Measurements from ENCODE around the gene PLEKHG1.

Gene PLEKHG1

DNA sequence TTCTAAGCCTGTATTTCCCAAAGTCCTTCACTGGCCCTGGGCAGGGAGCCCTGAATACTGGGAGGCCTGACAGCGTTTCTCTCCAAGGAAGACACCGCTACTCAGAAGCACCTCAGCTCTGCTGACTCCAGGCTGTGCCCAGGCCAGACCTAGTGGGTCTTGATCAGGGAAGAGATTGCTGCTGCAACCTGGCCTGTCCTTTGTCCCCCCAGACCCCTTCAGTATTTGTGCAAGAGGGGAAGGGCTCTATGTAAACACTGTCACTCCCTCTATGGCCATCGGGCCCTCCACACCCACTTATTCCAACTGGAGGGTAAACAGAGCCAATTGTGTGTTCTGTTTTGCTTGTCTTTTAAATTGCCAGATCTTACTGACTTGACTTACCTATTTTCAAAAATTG is 20.6 kb downstream of the PLEKHG1 start:
- DNase-seq (ENCODE audit: low read depth), result no peak

DNA sequence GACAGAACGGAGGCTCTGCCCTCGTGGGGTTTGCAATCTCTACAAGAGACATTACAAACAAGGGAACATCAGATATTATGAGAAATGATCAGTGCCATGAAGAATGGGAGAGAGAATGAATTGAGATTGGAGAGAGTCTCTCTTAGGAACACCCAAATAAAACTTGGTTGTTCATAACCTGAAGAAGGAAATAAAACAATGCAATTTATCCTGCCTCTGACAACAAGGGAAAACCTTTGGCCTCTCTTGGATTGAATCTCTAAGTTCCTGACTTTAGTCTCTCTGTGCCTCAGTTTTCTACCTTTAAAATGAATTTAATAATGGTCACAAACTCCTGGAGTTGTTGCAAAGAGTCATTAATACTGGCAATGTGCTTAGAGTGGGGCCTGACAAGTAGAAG is 21.1 kb downstream of the PLEKHG1 start:
- no peak for DNase-seq (ENCODE audit: low read depth)

DNA sequence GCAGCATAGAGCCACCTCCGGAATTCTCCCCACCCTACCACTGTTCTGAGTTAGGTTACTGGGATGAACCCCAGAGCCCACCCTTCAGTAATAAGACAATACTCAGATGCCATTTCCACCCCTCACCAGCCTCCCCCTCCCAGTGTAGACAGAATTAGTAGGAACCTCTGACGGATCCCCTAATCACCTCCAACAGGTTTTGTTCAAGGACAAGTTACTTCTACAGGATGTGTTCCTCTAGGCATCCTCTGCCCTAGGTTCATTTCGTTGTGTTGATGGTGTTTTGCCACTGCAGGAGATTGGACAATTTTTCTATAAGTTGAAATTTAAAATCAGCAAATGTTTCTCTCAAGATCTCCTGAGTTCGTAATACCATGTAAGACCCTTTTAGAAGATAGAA is 22.8 kb downstream of the PLEKHG1 start:
- no peak for DNase-seq (ENCODE audit: low read depth)

DNA sequence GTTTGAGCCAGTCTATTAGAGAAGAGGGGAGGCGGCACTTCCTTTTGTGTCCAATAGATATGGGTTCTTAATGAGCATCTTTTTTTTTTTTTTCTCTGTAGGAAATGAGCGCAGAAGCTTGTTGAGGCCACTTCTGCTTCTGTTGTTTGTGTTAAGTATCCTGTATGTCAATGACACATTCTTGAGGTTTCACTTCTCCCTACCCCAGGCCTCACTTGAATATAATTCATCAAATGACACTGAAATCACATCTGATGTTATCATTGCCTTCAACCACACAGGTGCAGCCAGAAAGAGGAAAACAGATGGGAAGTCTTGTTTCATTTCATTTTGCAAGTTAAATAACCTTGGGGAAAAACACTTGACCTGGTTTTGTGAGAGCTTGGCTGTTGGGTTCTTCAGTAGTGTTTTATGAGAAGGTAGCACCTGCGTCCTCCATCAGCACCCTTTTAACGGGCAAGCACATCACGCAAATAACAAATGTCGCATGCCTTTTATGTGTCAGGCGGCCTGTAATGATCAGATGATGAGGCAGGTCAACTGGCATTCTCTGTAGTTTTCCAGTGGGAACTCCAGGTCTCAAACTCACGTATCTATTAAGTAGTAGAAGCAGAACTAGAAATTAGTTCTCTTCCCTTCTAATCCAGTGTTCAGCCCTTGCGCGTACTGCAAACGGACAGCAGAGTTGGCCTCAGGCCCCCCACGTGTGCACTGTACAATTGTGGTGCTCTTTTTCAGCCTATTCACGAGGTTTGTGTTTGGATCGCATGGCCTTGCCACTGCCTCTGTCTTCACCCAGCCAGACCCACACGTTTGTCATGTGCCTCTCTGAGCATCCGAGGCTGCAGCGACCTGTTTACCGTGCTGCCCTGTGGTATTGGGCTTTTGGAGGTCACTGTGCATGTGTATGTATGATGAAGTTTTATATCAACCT is 23.5 kb downstream of the PLEKHG1 start:
- no peak for DNase-seq (ENCODE audit: low read depth)

DNA sequence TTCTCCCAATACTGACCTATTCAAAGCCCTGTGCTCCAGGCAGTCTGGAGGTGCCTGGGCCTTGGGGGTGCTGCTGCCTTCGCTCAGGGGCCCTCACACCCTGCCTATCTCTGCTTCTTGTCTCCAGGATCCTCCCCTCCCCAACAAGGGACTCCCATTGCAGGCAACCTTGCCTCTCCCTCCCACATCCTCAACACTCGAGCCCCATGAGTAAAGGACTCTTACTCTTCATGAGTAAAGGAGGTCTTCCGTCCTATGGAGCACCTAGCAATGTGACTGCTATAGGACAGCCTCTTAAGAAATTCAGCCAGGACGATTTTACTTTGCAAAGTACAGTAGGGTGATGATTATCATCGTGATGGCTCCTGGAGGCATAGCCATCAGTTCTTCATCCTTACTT is 24.5 kb downstream of the PLEKHG1 start:
- DNase-seq (ENCODE audit: low read depth), result no peak

DNA sequence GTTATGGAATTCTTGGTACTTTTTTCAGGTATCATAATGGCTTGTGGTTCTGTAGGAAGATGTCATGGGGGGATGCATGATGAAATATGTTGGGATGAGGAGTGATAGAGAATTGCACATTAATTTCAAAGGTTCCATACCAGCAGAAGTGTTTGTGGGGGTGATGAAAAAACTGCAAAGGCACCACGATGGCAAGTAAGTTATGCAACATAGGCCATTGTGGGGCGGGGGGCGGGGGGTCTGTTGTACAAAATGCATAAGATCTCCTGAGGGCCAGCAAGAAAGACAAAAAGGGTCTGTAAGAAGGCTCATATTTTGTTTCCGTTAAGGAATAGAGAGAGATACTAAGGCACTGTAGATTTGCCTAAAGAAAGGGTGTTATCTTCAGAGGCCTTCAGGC is 26.2 kb downstream of the PLEKHG1 start:
- no peak for DNase-seq (ENCODE audit: low read depth)

DNA sequence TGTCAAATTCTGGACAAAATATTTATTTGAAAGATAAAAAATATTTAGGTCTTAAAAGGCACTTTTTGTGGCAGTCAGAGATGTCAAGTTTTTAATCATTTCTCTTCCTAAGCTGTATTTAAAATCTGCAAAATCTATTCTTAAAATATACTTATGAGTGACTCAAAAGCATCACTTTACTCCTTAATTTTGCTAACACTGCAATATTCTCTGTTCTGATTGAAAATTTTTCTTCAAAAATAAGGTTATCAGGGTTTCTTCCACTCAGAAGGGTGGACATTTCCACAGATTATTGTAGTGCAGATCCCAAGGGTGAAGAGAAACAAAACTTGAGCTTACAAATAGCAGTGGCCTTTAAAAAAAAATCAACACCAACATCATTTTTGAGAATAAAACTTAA is 27.5 kb downstream of the PLEKHG1 start:
- no peak for DNase-seq (ENCODE audit: low read depth)

DNA sequence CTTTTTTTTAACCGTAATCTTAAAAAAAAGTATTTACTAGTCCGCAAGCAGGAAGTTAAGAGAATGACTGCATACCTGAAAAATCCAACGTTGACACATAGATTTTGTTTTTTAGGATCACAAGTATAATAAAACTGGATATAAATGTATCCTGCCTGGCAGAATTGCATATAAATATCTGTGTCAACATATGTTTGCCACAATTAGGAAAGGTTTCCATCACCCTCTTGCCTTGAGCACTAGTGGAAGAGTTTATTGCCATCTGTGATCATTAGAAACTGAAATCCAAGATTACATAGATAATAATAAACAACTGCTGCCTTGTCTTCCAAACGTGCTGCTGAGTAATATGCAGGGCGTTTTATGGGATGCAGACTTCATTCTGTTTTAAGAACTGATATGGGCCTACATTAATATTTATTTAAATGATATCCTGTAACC is 27.9 kb downstream of the PLEKHG1 start:
- no peak for DNase-seq (ENCODE audit: low read depth)

DNA sequence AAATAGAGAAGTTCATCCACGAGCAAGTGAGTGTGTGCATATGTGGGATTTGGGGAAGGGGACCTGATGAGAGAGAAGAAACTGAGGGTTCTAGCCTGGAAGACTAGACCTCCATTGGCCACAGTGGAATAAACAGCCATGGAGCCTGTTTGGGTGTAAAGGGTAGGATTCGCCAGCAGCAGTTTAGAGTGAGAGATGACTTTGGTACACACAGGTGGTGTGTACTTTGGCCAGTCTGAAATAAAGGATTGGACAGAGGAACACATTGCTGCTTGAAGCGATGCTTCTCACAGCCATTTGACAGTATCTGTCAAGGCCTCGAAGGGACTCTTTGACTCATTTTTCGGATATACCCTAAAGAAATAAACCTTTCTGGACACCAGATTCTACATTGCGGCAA is 29.2 kb downstream of the PLEKHG1 start:
- DNase-seq (ENCODE audit: low read depth), result no peak

DNA sequence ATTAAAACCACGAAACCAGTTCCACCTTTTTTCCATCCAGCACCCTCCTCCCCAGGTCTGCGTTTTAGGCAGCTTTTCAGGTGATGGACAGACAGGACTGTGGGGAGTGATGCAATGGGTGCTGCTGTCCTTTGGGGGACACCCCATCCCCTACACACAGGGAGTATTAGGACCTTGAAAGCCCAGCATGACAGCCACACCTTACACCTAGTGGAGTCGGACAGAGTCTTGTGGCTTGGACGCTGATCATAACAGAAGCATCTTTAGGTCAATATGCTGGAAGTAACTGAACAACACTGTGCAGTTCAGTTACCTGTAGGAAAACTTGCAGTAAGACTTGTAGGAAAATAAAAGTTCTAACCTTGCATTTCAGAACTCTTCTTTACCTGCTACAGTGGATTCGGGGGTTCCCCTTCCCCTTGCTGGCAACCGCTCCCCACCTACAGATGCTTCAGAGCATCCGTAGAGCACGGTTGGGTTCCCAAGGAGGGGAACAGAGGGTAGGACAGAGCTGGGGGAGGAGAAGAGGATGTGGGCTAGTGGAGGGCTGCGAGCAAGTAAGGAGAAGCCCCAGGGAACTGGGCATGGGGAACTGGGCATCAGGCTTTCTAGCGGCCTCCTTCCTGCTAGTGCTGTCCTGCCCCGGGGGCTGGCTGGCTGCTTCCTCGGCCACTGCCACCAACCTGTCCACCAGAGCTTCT is 31.7 kb downstream of the PLEKHG1 start:
- no peak for DNase-seq (ENCODE audit: low read depth)

DNA sequence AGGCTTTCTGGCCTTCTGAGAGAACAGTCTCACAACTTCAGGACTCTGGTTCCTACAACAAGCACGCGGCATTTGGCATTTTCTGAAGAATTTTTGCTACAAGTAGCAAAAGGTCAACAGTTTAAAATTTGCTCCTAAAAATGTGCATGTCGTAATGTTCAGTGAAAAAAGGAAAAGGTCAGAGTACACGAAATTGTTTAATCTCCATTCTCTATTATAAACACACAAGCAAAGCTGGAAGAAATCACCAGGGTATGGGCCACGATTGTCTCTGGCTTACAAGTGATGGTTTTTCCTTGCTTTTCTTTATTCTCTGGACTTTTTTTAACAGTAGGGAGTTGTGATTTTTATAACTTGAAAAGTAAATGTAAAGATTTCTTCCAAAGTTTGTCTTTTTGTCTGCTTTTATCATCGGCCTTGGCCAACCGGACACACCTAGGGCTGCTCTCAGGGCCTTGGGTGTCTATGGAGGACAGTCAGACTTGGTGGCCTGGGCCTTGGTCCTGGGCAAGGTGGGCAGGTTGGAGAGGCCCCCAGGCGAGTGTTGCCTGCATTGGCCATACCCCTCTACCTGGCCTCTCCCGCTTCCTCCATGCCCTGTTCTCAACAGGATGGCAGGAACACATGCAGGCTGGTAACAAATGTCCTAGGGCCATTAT is 32.4 kb downstream of the PLEKHG1 start:
- DNase-seq (ENCODE audit: low read depth), result no peak

DNA sequence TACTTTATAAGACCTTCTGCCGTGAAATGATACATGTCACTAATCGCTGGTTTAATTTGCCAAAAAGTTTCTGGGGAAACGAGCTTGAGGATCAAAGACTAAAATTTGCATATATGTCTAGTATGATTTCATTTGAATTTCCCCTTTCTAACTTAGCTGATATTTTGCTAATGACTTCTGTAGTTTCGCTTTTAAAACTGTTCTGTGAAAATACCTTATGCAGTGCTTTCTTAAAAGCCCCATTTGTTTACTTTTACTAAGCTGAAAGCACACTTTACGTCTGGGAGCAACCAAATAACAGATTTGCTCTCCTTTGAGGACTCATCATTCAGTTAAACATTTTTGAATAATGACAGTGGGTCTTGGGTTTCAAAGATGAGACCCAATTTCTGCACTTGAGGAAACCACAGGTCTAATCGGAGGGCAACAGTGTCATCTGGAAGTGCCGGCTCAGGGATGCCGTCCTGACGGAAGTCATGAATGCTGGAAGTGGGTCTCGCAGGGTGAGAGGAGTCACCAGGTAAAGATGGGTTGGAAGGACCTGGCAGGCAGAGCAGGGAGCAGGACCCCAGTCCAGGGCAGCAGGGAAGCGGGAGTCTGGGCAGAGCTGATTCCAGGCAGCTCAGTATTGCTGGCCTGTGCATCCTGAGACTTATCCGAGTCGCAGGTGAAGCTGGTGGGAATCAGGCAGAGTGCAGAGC is 33.2 kb downstream of the PLEKHG1 start:
- no peak for DNase-seq (ENCODE audit: low read depth)

DNA sequence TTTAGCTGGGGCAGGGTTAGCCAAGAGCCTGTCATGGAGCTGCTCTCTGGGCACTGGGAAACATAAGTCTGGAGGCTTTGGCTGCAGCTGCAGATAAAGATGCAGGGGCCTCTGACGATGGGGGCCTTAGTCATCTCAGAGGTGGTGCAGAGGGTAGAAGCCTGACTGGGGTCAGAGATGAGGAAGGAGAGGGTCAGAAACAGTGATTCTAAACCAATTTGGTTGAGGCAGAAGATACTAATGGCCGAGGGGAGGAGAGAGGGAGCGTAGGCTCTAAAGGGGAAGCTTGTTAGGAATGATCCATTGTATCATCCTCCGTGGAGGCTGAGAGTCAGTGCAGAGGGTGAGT is 33.8 kb downstream of the PLEKHG1 start:
- no peak for DNase-seq (ENCODE audit: low read depth)

DNA sequence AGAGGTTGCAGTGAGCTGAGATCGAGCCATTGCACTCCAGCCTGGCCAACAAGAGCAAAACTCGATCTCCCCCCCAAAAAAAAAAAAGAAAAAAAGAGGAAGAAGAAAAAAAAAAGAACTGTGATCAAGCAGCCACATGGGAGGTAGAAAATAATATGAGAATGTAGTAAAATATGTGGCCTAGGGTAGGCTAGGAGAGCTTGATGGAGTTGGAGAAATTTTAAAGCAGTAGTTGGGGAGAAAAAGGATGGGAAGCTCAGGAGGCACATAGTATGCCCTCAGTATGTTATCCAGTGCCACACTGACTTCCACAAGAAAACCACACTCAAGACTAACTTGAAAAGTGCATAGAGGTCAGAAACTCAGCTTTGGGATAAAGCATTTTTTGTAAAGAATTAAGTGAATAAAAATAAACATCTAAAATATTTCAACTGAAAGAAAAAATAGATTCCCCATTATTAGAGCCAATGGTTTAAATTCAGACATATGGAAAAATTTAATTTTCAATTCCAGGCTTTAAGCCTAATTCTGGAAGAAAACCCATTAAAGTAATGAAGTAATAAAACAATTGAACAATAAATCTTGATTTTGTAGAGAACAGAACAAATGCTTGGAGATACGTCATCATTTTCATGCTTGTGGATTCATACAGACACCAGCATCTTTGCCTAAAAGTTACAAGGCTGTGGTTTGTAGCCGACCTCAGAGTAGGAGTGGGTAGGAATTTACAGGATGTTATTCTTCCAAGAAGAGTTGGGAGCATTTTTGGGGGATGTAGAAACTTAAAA is 34.7 kb downstream of the PLEKHG1 start:
- no peak for DNase-seq (ENCODE audit: low read depth)

DNA sequence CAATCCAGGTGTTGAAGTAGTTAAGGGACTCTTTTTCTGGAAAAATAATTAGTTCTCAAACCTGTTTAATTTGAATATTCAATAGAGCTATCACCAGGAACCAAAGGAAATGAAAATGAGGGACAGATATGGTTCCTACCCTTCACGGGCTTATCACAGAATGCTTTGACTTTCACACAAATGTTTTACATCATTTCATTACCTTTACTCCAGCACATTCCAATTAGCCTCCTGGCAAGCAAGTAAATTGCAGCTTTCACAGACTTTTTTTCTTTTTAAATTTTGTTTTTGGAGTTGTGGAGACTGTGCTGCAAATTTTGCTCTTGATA is 35.2 kb downstream of the PLEKHG1 start:
- DNase-seq (ENCODE audit: low read depth), result no peak

DNA sequence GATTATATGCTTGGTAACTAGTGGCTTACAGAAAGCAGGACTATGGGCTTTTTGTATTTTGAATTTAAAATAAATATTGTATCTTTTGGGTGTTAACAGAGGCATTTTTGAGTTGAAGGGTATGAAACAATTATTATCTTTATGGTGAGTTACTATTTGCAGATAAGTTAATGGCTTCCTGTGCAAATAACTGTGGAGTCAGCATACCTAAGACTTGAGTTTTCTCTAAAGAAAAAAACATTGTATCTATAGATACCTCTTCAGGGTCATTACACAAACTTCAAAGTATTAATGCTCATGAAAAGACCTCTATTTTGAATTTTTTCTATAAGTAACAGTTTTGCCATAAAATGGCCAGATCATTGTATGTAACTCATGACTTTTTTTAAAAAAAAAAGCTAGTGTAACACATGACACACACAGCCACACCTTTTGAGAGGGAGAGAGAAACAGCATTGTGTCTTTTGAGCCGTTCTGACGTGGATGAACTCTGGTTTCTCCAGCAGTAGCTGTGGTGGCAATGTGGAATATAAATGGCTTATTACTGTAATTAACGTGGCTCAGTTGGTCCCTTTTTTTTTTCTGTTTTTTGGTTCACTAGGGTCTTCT is 36.3 kb downstream of the PLEKHG1 start:
- DNase-seq (ENCODE audit: low read depth), result no peak

DNA sequence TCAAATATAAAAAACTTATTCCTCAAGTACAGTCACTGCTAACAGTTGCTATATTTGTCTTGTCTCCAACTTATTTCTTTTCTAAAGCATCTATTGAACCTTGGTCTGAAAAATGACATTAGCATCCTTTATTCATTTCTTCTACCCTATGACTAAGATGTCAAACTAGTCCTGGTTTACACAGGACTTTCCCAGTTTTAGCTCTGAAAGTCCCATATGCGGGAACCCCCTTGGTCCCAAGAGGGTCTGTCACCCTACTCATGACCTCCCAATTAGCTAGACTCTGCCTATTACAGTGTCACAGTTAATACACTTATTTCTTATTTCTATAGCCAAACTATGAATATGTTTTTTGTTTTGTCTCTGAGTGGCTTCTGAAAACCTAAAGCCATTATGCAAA is 37.1 kb downstream of the PLEKHG1 start:
- DNase-seq (ENCODE audit: low read depth), result no peak

DNA sequence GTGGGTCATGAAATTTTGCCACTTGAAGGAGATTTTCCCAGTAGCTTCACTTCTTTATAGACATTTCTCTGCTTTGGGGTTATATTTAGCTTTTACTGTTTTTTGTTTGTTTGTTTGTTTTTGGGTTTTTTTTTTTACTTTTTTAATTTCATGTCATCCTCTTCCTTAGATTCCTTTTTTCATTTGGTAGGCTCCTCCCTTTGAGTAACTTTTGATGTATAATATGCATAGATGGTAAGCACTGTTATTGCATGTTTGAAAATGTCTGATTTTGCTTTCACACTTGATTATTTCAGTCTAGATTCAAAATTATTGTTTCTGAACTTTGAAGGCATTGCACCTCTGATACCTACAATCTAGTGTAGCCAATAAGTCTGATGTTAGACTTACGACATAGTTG is 37.6 kb downstream of the PLEKHG1 start:
- no peak for DNase-seq (ENCODE audit: low read depth)

DNA sequence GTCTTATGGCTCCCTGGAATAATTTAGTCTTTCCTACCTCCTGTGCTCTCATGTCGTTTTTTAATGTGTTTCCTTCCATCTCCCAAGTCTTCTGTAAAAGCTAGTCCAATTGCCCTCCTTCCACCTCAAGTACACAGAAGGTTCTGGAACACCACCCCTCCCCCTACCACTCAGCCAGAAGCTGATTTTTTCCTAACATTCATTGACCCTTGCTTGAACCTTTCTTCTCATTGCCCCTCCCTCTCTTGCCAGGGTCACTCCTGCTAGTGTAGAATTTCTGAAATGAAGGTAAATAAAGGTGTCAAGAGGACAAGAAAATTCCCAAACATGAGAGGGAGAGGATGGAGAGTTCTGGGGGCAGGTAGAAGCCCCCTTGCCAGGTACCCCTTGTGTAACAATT is 38.6 kb downstream of the PLEKHG1 start:
- no peak for DNase-seq (ENCODE audit: low read depth)

DNA sequence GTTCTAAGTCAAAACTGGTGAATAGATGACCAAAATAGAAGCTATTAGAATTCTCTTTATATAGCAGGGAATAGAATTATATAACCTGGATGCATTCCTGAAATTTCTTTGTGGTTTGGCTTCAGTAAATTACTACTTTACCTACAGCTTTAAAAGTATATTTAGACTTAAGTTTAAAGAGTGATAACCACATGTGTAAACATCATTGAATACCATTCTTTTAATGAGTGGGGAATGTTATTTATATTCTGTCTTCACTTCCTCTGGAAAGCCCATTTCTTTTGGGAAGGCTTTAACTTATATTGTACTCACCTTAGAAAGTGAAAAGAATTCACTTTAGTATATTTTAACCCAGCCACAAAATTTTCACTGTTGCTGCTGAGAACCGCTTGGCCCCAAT is 39.1 kb downstream of the PLEKHG1 start:
- no peak for DNase-seq (ENCODE audit: low read depth)

DNA sequence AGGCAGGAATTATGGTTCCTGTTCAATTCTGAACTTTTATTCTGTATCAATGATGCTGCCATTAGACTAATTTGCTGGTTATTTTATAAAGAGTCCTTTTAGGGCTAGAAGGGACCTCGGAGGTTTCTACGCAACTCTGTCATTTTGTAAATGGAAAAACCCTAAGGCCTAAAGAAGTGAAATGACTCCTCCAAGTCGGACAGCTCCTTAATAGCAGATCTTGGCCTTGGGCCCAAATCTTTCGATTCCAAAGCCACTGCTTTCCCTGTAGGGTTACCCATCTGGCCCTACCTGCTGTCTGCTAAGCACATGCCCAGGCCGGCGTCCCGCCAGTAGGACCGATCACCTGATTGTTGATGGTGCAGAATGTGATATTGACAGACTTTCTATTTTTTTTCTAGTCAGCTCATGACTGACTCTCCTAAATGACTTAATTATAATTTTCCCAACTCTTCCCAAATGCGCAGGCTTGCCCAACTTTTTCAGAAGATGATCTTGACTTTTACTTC is 40.2 kb downstream of the PLEKHG1 start:
- no peak for DNase-seq (ENCODE audit: low read depth)

Data from activated T-cell treated with anti-CD3 and anti-CD28 coated beads for 24 hours (primary cell).